HG03565 (cell line): ENCODE data around the gene LGALS16.
"Not testable (repeated sequence)": the region's sequence is repeated elsewhere in the genome, so short reads cannot be mapped to it uniquely, and the experiment has no call there.

Source experiments
- ATAC-seq: cut with Tn5 transposase; IDR thresholded peaks from one replicate; pipeline ENCODE4 v1.9.1; 2021; ENCODE audit warnings: mild to moderate bottlenecking, moderate library complexity; ENCODE audit not compliant: unreplicated experiment

The LGALS16 gene

GRCh38 chr19:39655613-39656012 lies at the start of gene LGALS16:
LGALS16 (plus strand) TSS chr19:39655913; CDS start chr19:39655962, 49 bp downstream.
- ATAC-seq, result no peak

DNA sequence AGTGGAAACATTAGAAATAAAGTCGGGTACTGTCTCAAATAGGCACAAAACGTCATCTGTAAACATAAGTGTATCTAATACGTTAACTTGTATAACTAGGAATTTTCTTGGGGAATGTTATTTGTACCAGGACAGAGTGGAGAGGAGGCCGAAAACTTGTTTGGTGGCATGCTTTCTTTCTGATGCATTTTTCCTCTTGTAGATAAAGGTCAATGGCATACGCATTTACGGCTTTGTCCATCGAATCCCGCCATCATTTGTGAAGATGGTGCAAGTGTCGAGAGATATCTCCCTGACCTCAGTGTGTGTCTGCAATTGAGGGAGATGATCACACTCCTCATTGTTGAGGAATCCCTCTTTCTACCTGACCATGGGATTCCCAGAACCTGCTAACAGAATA lies 48.7 kb upstream of the LGALS16 start:
- ATAC-seq, result no peak

- ATAC-seq, result no peak
These were observed 48.2 kb upstream of the LGALS16 start for GRCh38 chr19:39607561-39607960.

DNA sequence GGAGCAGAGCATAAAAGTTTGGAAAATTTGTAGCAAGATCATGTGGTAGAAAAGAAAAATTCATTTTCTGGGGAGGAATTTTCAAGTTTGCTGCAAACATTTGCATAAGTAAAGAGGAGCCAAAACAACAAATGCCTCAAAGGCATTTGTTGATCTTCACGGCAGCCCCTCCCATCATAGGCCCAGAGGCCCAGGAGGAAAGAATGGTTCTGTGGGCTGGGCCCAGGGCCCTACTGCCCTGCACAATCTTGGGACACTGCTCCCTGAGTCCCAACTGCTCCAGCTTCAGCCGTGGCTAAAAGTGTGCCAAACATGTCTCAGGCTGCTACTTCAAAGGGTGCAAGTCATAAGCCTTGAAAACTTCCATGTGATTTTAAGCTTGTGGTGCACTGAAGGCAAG lies 42.1 kb upstream of the LGALS16 start:
- ATAC-seq, result no peak

DNA sequence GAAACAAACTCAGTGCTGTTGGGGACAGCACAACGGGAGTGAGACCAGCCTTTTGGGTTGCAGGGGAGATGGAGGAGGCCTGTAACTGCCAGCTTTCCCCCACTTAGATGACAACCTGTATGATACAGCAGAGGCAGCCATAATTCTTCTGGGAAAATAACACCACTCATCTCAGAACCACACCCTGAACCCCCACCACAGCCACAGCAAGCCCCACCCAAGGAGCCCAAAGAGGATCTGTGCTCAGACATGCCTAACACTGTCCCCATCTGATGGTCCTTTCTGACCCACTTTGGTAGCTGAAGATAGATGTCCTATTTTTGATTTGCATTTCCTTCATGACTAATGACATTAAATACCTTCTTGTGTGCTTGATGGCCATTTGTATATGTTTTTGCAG lies 38.0 kb upstream of the LGALS16 start:
- ATAC-seq, result no peak

GRCh38 chr19:39623946-39624345 lies 31.8 kb upstream of the LGALS16 start:
- ATAC-seq, result no peak

- ATAC-seq, result not testable (repeated sequence)
These were observed 28.1 kb upstream of the LGALS16 start for GRCh38 chr19:39627631-39628030.

GRCh38 chr19:39631178-39631577 lies 24.5 kb upstream of the LGALS16 start:
- no peak for ATAC-seq

DNA sequence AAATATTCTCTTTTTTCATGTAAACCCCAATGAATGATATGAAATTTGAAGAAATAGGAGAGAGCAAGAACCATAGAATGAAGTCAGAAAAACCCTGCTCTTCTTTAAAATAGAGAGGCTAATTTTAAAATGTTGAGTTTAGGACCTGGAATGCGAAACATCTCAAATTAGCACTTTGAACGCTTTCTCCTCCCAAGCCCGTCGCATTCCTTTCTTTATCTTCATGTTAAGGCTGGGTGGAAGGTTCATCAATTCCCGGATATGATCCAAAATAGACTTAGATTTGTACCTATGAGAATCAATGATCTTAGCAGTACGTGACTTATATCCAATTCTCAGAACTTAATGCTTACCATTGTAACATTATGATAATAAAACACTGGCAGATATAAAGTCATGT lies 24.1 kb upstream of the LGALS16 start:
- no peak for ATAC-seq

DNA sequence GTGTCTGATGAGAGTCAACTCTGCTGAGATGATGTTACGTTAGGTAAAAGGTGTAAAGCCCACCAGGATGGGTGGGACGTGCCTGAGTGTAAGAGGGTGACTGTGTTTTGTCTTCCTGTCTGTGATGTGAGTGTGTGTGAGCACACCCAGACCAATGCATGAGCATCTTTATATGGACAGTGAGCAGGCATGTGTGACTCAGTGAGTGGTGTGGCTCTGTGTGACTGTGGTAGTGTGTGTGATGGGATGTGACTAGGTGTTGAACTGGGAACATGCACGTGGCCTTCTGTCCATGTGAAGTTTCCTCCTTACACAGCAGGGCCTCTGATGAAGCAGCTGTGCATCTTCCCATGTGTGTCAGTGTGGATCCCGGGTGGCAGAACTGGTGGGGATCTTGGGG lies 17.8 kb upstream of the LGALS16 start:
- ATAC-seq, result no peak

GRCh38 chr19:39641773-39642172 lies 13.9 kb upstream of the LGALS16 start:
- no peak for ATAC-seq

- ATAC-seq, result no peak
These were observed 12.1 kb upstream of the LGALS16 start for GRCh38 chr19:39643591-39643990.

DNA sequence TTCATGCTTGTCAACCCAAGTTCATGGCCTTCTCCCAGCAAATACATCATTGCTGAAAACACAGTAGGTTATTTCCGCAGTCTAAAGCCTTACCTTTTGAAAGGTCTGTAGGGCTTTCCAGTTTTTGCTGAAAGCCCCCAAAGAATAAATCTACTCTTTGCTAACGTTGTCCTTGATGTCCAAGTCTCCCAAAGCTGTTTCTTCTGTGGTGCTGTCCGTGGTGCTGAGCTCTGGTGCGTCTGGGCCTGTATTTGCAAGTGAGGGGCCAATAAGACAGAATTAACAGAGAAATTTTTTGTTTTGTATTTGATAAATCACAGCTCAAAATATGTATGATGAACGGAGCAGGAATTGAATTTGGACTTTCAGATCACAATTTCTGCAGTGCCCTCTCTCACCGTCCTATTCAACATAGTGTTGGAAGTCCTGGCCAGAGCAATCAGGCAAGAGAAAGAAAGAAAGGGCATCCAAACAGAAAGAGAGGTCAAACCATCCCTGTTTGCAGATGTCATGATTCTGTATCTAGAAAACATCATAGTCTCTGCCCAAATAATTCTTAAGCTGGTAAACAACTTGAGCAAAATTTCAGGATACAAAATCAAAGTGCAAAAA lies 9.8 kb upstream of the LGALS16 start:
- no peak for ATAC-seq

DNA sequence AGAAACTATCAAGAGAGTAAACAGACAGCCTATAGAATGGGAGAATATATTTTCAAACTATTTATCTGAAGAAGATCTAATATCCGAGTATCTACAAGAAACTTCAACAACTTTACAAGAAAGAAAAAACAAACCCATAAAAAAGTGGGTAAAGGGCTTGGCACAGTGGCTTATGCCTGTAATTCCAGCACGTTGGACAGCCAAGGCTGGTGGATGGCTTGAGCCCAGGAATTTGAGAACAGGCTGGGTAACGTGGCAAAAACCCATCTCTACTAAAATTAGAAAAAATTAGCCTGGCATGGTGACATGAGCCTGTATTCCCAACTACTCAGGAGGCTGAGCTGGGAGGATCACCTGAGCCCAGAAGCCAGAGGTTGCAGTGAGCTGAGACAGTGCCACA lies 7.8 kb upstream of the LGALS16 start:
- ATAC-seq, result no peak

DNA sequence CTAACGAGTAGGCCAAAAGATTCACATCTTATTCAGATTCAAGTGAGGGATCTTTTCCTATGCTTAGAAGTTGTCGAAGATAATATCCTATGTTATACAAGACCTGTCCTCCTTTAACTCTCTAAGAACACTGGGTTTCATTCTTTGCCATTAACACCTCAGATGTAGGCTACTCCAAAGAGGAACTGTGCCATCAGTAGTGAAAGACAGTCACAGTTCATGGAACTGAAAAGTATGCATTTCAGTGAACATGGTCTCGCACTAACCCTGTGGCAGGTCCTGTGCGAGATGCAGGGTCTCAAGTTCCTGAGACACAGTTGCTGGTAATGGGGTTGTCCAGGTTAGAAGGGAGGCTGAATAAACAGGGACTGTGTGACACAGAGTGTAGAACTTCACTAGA lies 4.1 kb downstream of the LGALS16 start:
- no peak for ATAC-seq

- ATAC-seq, result no peak
These were observed 4.9 kb downstream of the LGALS16 start for GRCh38 chr19:39660661-39661060.

- no peak for ATAC-seq
These were observed 5.9 kb downstream of the LGALS16 start for GRCh38 chr19:39661565-39661964.

GRCh38 chr19:39669860-39670259 lies 14.1 kb downstream of the LGALS16 start:
- not testable (repeated sequence) for ATAC-seq

DNA sequence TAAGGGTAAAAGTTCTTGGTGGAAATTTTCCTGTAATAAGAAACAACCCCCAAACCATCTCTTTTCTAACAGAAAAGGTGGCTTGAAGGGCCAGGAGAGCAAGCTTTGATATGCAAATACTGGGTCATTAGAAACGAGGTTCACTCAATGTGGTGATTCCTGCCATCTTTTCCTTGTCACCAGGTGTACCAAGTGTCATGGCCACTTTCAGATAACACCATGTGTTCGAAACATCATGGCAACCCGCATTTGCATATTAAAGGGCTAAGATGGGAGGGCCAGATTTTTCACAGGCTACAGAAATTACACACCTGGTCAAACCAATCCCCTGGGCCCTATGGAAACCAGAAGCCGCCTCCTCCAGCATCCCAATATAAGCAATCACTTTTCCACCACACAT lies 15.3 kb downstream of the LGALS16 start:
- no peak for ATAC-seq

DNA sequence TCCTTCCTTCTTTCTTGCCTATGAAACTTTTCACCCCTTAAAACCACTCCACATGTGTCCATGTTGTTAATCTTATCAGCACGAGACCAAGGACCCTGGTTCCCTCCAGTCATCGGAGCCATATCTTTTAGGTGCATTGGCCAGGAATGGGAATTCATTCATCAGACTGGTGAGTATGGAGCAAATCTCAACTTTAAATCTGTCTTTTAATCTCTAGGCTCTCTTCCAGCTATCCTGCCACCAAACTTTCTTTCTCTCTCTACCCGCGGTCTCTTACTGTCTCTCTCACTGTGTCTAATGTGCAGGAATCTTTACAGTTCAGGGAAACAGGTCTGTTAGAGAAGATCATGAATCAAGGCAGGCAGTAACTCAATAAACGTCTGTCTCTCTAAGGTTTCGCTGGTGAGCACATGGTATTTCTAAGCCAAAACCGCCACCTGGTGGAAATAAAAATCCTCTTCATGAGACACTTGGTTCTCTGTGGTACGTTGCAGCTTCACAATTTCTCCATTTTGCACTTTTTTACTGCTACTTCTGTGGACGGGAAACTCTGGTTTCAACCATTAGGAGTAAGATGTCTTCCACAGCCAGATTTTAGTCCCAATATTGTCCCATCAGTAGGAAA lies 16.1 kb downstream of the LGALS16 start:
- no peak for ATAC-seq

GRCh38 chr19:39672473-39672872 lies 16.8 kb downstream of the LGALS16 start:
- no peak for ATAC-seq

DNA sequence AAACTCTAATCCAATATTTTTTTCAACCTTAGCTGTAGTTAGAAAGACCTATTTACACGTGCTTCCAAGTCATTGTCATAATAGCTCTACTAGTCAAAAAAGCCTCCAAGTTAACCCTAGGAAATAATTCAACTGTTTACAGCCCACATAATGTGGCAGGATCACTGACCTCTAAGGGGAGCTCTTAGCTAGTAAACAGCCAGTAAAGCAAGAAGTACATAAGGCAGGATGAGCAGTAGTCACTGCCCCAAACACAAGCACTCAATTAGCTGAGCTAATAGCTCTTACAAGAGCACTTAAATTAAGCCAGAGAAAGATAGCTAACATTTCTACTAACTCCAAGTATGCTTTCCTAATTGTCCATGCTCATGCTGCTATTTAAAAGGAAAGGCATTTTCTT lies 18.1 kb downstream of the LGALS16 start:
- not testable (repeated sequence) for ATAC-seq

GRCh38 chr19:39676004-39676403 lies 20.3 kb downstream of the LGALS16 start:
- ATAC-seq, result no peak
